ENCODE measurements around the gene ONECUT2. TPM values are rescaled to one million over a fixed set of nuclear protein-coding genes. Genes with fewer than 3 reads are reported as not detected.

Gene ONECUT2
- total RNA-seq, 1 experiment from 2014 or later = 4.3 TPM

DNA sequence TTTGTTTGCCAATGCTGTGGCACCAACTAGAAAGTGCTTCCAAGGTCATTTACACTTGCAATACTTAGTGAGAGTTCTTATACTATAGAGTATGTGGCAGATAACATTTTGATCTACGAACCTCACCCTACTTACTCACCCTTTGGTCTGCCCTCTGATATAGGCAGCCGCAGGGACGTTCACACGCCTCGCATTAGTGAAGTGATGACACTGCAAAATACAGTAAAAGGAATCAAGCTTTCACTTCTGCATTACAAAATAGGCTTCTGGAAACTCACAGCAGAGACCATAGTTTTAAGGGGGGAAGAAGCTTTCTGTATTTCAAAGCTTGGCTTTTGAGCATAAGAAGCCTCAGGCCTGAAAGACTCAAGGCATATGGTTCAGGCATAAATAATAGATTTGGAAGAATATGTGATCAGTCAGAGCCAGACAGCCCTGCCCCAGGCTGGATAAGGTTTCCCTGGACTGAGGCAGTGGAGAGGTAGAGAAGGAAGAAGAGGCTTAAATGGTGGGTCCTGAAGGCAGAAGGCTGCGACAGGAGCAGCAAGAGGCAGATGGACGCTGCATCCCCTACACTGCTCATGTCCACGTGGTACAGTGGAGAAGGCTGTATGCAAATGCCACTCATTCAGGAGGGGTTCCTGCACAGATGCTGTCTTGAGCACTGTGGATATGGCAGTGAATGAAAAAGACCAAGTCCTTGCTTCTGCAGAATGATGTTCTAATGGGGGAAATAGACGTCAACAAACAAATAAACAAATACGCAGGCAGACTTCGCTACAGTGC, 88.2 kb downstream of the ONECUT2 start:
- no peak for ATAC-seq
- Histone ChIP-seq H3K36me3 (ENCODE audit: control insufficient read depth in 1 of 2, insufficient read depth in 2 of 2, low read length in 2 of 2) (no peaks in the 10 kb centered on the region), H3K27me3 (ENCODE audit: insufficient read depth, low read length) (no peaks in the 10 kb centered on the region), H4K20me1 (ENCODE audit: insufficient read depth) (no peaks in the 10 kb centered on the region), H3K9me3 (ENCODE audit: control insufficient read depth in 1 of 2, insufficient read depth in 1 of 2, low read depth in 1 of 2, low read length in 2 of 2) (no peaks in the 10 kb centered on the region), H2AFZ (ENCODE audit: low read depth, low read length, poor library complexity, severe bottlenecking) (no peak overlapping the region), H3K4me2 (ENCODE audit: low read length) (no peak overlapping the region), H3K4me3 (replicated peaks in 1 of 2; ENCODE audit: low read depth in 1 of 2, low read length in 2 of 2) (no peak overlapping the region), H3K4me1 (ENCODE audit: control insufficient read depth in 1 of 2, insufficient read depth in 2 of 2, low read length in 2 of 2) (no peaks in the 10 kb centered on the region), H3K27ac (ENCODE audit: low read depth, low read length) (no peak overlapping the region), H3K79me2 (ENCODE audit: insufficient read depth, low read length) (no peaks in the 10 kb centered on the region), H3K9me2 (ENCODE audit: insufficient read depth) (no peaks in the 10 kb centered on the region), H3K9ac (ENCODE audit: low read length) (no peak overlapping the region)
- TF ChIP-seq, protein P1, sequence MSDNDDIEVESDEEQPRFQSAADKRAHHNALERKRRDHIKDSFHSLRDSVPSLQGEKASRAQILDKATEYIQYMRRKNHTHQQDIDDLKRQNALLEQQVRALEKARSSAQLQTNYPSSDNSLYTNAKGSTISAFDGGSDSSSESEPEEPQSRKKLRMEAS (IDR thresholded peaks at IDR 0.05) = no peak
- TF ChIP-seq FOSL1 (IDR thresholded peaks at IDR 0.05; ENCODE audit: low read depth) (no peak), JUND (IDR thresholded peaks at IDR 0.05) (no peak), ELF1 (IDR thresholded peaks at IDR 0.05; ENCODE audit: borderline replicate concordance, low read depth) (no peak), YY1 (IDR thresholded peaks at IDR 0.05; ENCODE audit: extremely low read depth, insufficient replicate concordance, low read depth, low read length) (no peak), POLR2AphosphoS5 (IDR thresholded peaks at IDR 0.05; ENCODE audit: low read depth, low read length) (no peak), EGR1 (IDR thresholded peaks at IDR 0.05; ENCODE audit: low read depth) (no peak), EZH2 (IDR thresholded peaks at IDR 0.05) (no peak), CBX3 (IDR thresholded peaks at IDR 0.05; ENCODE audit: low read depth) (no peak), TCF7L2 (IDR thresholded peaks at IDR 0.05; ENCODE audit: borderline replicate concordance, extremely low read depth, insufficient read depth, insufficient read length) (no peak), EZH2phosphoT487 (IDR thresholded peaks at IDR 0.05; ENCODE audit: borderline replicate concordance) (no peak), SP1 (IDR thresholded peaks at IDR 0.05; ENCODE audit: low read depth) (no peak), CEBPB (IDR thresholded peaks at IDR 0.05; ENCODE audit: low read depth) (no peak), ZNF274 (IDR thresholded peaks at IDR 0.05; ENCODE audit: low read depth, low read length) (no peak), SIN3A (IDR thresholded peaks at IDR 0.05; ENCODE audit: low read depth) (no peak), RAD21 (IDR thresholded peaks at IDR 0.05; ENCODE audit: low read depth) (no peak)
- TF ChIP-seq, protein P2, sequence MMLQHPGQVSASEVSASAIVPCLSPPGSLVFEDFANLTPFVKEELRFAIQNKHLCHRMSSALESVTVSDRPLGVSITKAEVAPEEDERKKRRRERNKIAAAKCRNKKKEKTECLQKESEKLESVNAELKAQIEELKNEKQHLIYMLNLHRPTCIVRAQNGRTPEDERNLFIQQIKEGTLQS (IDR thresholded peaks at IDR 0.05) = no peak
- TF ChIP-seq, protein P3, sequence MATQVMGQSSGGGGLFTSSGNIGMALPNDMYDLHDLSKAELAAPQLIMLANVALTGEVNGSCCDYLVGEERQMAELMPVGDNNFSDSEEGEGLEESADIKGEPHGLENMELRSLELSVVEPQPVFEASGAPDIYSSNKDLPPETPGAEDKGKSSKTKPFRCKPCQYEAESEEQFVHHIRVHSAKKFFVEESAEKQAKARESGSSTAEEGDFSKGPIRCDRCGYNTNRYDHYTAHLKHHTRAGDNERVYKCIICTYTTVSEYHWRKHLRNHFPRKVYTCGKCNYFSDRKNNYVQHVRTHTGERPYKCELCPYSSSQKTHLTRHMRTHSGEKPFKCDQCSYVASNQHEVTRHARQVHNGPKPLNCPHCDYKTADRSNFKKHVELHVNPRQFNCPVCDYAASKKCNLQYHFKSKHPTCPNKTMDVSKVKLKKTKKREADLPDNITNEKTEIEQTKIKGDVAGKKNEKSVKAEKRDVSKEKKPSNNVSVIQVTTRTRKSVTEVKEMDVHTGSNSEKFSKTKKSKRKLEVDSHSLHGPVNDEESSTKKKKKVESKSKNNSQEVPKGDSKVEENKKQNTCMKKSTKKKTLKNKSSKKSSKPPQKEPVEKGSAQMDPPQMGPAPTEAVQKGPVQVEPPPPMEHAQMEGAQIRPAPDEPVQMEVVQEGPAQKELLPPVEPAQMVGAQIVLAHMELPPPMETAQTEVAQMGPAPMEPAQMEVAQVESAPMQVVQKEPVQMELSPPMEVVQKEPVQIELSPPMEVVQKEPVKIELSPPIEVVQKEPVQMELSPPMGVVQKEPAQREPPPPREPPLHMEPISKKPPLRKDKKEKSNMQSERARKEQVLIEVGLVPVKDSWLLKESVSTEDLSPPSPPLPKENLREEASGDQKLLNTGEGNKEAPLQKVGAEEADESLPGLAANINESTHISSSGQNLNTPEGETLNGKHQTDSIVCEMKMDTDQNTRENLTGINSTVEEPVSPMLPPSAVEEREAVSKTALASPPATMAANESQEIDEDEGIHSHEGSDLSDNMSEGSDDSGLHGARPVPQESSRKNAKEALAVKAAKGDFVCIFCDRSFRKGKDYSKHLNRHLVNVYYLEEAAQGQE (IDR thresholded peaks at IDR 0.05; ENCODE audit: low read depth) = no peak
- ChIA-PET RAD21 (ENCODE audit: low non-redundant PET in 1 of 2, low total read pairs in 2 of 2, uncharacterized antibody in 2 of 2, unreplicated experiment in 2 of 2) (no interaction called here), CTCF (no interaction called here), POLR2A (no interaction called here)
- no peak for DNase-seq (ENCODE audit: low read depth, low spot score)
- no TSS peak for BruUV-seq (replicated peaks)
- intact Hi-C loops (cut with micrococcal nuclease) = no loop called here

All from HCT116 (cell line).